Middle frontal gyrus (tissue), 1 donor: ENCODE data around the gene FAM53A.
A peak's percentile ranks its signal among the peaks of the same experiment; 100 is the strongest.
"Not testable (repeated sequence)": the region's sequence is repeated elsewhere in the genome, so short reads cannot be mapped to it uniquely, and the experiment has no call there.

Experiments used
- DNase-seq: peaks from one replicate; pipeline ENCODE4 v3.0.0-alpha.2; 2015; ENCODE audit warnings: low spot score; ENCODE audit errors: extremely low spot score

FAM53A gene

GRCh38 chr4:1717129-1718094 is 33.3 kb upstream of the FAM53A start:
- DNase-seq, result no peak

- DNase-seq, result no peak
These were observed 32.2 kb upstream of the FAM53A start for GRCh38 chr4:1716065-1716945.

- DNase-seq, result no peak
These were observed 31.1 kb upstream of the FAM53A start for GRCh38 chr4:1715002-1715758.

- no peak for DNase-seq
These were observed 30.3 kb upstream of the FAM53A start for GRCh38 chr4:1714303-1715001.

- DNase-seq, result no peak
These were observed 29.1 kb upstream of the FAM53A start for GRCh38 chr4:1713003-1713851.

GRCh38 chr4:1712216-1713002 is 28.3 kb upstream of the FAM53A start, which contains the start of gene SLBP:
Gene SLBP, minus strand, starts transcription at chr4:1712319. Its CDS starts 131 bp downstream, at chr4:1712188.
- DNase-seq, result peak; percentile 78

GRCh38 chr4:1711571-1712215 is 27.6 kb upstream of the FAM53A start:
- no peak for DNase-seq

- DNase-seq, result no peak
These were observed 27.0 kb upstream of the FAM53A start for GRCh38 chr4:1711055-1711570.

GRCh38 chr4:1708581-1708980 is 24.5 kb upstream of the FAM53A start:
- no peak for DNase-seq

GRCh38 chr4:1706358-1706757 is 22.2 kb upstream of the FAM53A start:
- DNase-seq, result no peak

- DNase-seq, result no peak
These were observed 21.6 kb upstream of the FAM53A start for GRCh38 chr4:1705732-1706131.

- no peak for DNase-seq
These were observed 19.8 kb upstream of the FAM53A start for GRCh38 chr4:1703867-1704266.

GRCh38 chr4:1701671-1702070 is 17.6 kb upstream of the FAM53A start:
- DNase-seq, result not testable (repeated sequence)

- no peak for DNase-seq
These were observed 11.8 kb upstream of the FAM53A start for GRCh38 chr4:1695913-1696312.

- no peak for DNase-seq
These were observed 9.2 kb upstream of the FAM53A start for GRCh38 chr4:1693131-1693896.

- DNase-seq, result no peak
These were observed 7.7 kb upstream of the FAM53A start for GRCh38 chr4:1691737-1692373.

GRCh38 chr4:1690698-1691097 is 6.6 kb upstream of the FAM53A start:
- DNase-seq, result no peak
